Fibroblast of peridontal ligament (primary cell): Measurements from ENCODE around the gene FOXQ1.
A peak's percentile ranks its signal among the peaks of the same experiment; 100 is the strongest.

Experiments
- DNase-seq: peaks from one replicate; pipeline ENCODE4 v3.0.0-alpha.2; 2010; ENCODE audit errors: extremely low read depth

FOXQ1 gene

DNA sequence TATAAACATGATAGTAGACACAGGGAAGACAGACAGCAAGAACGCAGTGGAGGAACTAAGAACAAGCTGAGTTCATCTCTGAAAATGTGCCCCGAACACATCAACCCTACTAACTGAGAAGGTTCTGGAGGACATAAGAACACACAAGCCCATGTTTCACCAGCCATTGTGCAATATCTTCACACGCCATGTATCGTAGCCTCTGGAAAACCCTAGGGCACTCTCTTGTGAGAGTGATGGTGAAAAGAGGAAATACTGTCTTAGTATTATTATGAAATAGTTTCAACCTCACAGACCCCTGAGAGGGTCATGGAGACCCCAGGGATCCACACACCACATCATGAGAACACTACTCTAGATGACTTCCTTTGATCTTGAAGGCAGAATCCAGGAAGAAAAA lies 51.4 kb downstream of the FOXQ1 start:
- DNase-seq: no peak

DNA sequence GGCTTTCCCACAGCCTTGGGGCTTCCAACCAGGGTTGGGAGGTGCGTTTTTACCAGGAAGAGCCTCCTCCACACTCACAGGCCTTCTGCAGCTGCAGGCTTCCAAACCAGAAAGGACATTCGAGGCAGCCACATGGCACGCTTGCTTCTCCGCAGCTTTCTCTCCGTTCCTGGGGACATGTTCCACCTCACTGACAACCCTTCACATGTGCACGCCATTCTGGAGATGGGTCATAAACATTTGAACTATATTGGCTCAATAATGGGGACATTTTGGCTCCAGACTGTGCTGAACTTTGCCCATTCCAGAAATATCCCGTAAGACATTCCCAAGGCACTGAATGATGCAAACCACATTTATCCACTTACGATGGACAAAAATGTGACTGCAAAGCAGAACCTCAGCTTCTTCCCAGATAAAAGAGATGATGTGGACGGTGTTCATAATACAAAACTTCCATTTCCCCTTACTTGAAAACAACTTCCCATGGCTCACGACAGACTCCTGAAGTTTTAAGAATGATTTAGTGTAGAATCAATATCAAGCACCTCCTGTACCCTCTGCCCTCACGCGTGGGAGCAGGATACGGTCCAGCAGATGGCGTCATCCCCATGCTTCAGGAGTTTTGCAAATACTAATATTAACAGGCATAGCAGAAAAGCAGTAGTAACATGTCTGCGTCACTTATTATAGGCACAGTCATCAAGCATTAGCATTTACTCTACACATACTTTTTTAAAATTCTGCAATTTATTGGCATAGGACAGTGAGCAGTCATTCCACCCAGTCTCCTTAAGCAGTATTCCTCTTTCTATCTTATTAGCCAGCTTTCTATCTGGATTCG lies 52.1 kb downstream of the FOXQ1 start:
- peak; percentile 94 for DNase-seq
